OCI-LY7 (cell line): ENCODE data around the gene GATAD2A. TPM values are rescaled to one million over a fixed set of nuclear protein-coding genes. Genes with fewer than 3 reads are reported as not detected.

Experiments used
- BruUV-seq: library from RNA; stranded (reverse); fragments of 400-500 nt; replicated peaks from 2 replicates; lab custom pipeline; 2021; lab: Mats Ljungman, UMichigan
- CTCF ChIA-PET: fragments of 300-600 bp; sonication (Branson Sonifier 250); formaldehyde crosslinking; loops from one replicate; lab custom pipeline; 2022; ENCODE audit warnings: antibody characterized with exemption; ENCODE audit not compliant: unreplicated experiment; lab: Charles Lee
- POLR2A ChIA-PET: fragments of 300-600 bp; sonication (Branson Sonifier 250); formaldehyde crosslinking; loops from one replicate; lab custom pipeline; 2022; ENCODE audit warnings: antibody characterized with exemption; lab: Charles Lee
- DNase-seq: peaks from one replicate; pipeline ENCODE4 v3.0.0-alpha.2; 2015; ENCODE audit warnings: low spot score
- H2AFZ ChIP-seq: fragments of 200-600 bp; sonication (generic), shearing (Covaris generic); 2 replicates; pipeline ENCODE4 v1.6.1; 2014; ENCODE audit warnings: mild to moderate bottlenecking, antibody characterized with exemption, low read length, moderate library complexity
- H3K27ac ChIP-seq: fragments of 200-600 bp; sonication (generic); 2 replicates; pipeline ENCODE4 v1.5.1; 2014; ENCODE audit warnings: mixed run types, low read depth, mild to moderate bottlenecking, moderate library complexity, low read length, inconsistent platforms; ENCODE audit not compliant: poor library complexity, severe bottlenecking
- H3K36me3 ChIP-seq: fragments of 200-600 bp; sonication (generic); 2 replicates; pipeline ENCODE4 v1.6.1; 2014; ENCODE audit warnings: mild to moderate bottlenecking, antibody characterized with exemption, low read length, moderate library complexity, mixed read lengths; ENCODE audit not compliant: insufficient read depth
- H3K4me1 ChIP-seq: fragments of 200-600 bp; sonication (generic); 2 replicates; pipeline ENCODE4 v1.5.1; 2014; ENCODE audit warnings: mild to moderate bottlenecking, low read length; ENCODE audit not compliant: insufficient read depth, poor library complexity, severe bottlenecking
- H3K4me2 ChIP-seq: fragments of 200-600 bp; sonication (generic); 2 replicates; pipeline ENCODE4 v1.6.1; 2014; ENCODE audit warnings: mild to moderate bottlenecking, low read length
- H3K4me3 ChIP-seq: fragments of 200-600 bp; sonication (generic); 2 replicates; pipeline ENCODE4 v1.5.1; 2014; ENCODE audit warnings: mild to moderate bottlenecking, low read depth, low read length; ENCODE audit not compliant: poor library complexity, severe bottlenecking
- H3K79me2 ChIP-seq: fragments of 200-600 bp; sonication (generic); 2 replicates; pipeline ENCODE4 v1.6.1; 2016; ENCODE audit warnings: low read depth, mild to moderate bottlenecking, low read length, moderate library complexity, mixed read lengths; ENCODE audit not compliant: insufficient read depth
- H3K9me2 ChIP-seq: fragments of 200-600 bp; sonication (generic); 2 replicates; pipeline ENCODE4 v1.6.1; 2016; ENCODE audit warnings: mild to moderate bottlenecking, low read length, mixed read lengths; ENCODE audit not compliant: insufficient read depth
- H3K9me3 ChIP-seq: fragments of 200-600 bp; sonication (generic); 2 replicates; pipeline ENCODE4 v1.6.1; 2014; ENCODE audit warnings: mild to moderate bottlenecking, mixed run types, low read length, mixed read lengths
- H4K20me1 ChIP-seq: fragments of 200-600 bp; sonication (generic); 2 replicates; pipeline ENCODE4 v1.6.1; 2014; ENCODE audit warnings: mild to moderate bottlenecking, antibody characterized with exemption, low read length, moderate library complexity, mixed read lengths; ENCODE audit not compliant: insufficient read depth
- CTCF ChIP-seq: fragments of 200-600 bp; sonication (generic); conservative IDR thresholded peaks from 2 replicates; pipeline ENCODE4 v1.5.1; 2014; ENCODE audit warnings: mild to moderate bottlenecking, antibody characterized with exemption, low read length, moderate library complexity, mixed read lengths
- EZH2phosphoT487 ChIP-seq: fragments of 200-600 bp; sonication (generic); IDR thresholded peaks from 2 replicates; pipeline ENCODE4 v1.6.1; 2018; ENCODE audit warnings: low read depth, borderline replicate concordance, mild to moderate bottlenecking, mixed run types, antibody characterized with exemption, low read length, moderate library complexity, mixed read lengths
- intact Hi-C: fragments of 100-400 bp; cut with micrococcal nuclease; formaldehyde crosslinking; loops from one replicate; pipeline ENCODE4 v1.10.0; 2022; ENCODE audit not compliant: unreplicated experiment
- total RNA-seq, 2 experiments: library from RNA; depleted of rRNA in 1 of 2; stranded (reverse); fragments of >200 nt in 1 of 2; shearing (Covaris generic) in 1 of 2; gene quantifications; 2 replicates each; pipeline ENCODE4 v1.2.3, GENCODE V29; 2014 to 2022

The GATAD2A gene
- total RNA-seq, 2 experiments from 2014 or later = 62.8 to 156 TPM

DNA sequence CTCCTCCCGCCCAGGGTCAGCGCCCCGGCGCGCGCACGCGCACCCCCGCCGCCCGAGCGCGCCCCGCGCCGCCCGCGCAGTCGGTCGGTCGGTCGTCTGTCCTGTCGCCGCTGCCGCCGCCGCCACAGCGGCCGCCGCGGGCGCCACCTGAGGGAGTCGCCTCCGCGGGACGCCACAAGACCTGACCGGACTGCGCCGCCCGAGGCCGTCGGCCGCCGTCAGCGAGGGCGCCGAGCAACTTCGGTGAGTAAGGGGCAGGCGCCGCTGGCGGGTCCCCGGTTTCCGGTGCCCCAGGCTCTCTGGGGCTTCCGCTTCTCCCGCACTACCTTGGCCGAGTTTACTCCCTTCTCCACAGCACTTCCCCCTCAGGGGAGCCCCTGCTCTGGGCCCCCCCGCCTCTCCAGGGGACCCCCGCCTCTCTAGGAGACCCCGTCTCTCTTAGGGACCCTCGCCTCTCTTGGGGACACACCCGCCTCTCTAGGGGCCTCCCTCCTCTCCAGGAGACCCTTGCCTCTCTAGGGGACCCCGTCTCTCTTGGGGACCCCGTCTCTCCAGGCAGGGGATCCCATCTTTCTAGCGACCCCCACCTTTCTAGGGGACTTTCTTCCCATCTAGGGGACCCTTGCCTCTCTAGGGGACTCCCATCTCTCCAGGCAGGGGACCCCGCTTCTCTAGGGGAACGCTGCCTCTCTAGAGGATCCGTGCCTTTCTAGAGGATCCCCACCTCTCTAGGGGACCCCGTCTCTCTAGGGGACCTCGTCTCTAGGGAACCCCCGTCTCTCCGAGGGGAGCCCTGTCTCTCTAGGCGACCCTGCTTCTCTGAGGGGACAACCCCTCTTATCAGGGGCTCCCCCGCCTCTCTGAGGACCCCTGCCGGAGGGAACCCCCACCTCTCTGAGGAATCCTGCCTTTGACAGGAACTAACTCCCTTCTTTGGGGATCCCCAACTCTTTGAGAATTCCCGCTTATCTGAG lies 19.3 kb upstream of the GATAD2A start:
- Histone ChIP-seq H4K20me1 (peaks cover 6% of the 10 kb centered on the region; the same call in 1 of the 2 replicates), H3K4me3 (peak overlapping the region; percentile 94), H3K4me2 (peak overlapping the region; percentile 98), H3K9me3 (no peaks in the 10 kb centered on the region), H3K27ac (peak overlapping the region; percentile 72), H3K36me3 (no peaks in the 10 kb centered on the region), H3K79me2 (peaks cover 47% of the 10 kb centered on the region; the same call in 1 of the 2 replicates), H3K4me1 (peaks cover 54% of the 10 kb centered on the region), H3K9me2 (no peaks in the 10 kb centered on the region), H2AFZ (peak overlapping the region; percentile 7; the same call in 1 of the 2 replicates)
- ChIA-PET POLR2A (interaction anchor here (0.6 to 1.5 kb wide), 4 partner anchors 12 to 56 kb away, joined by 4 to 8 read pairs (median 6); partner anchors contain the start of gene GATAD2A), CTCF (no interaction called here)
- intact Hi-C loops = loop anchor here (1.0 to 5.0 kb wide), 4 partner anchors 13 to 106 kb away; partner anchors contain the start of gene GATAD2A
- TF ChIP-seq CTCF (peak; percentile 63), EZH2phosphoT487 (no peak)
- no TSS peak for BruUV-seq
- peak; percentile 77 for DNase-seq

GRCh38 chr19:19387108-19387507 lies 18.4 kb upstream of the GATAD2A start:
- POLR2A ChIA-PET = no interaction called here
- intact Hi-C loops = loop anchor here (5.0 kb wide), 1 partner anchor 105 kb away; no protein-coding TSS in a partner anchor
- Histone ChIP-seq H2AFZ (no peak overlapping the region), H3K9me2 (no peaks in the 10 kb centered on the region), H3K9me3 (no peaks in the 10 kb centered on the region), H4K20me1 (peaks cover 6% of the 10 kb centered on the region; the same call in 1 of the 2 replicates), H3K4me2 (peak overlapping the region; percentile 98), H3K79me2 (peaks cover 55% of the 10 kb centered on the region), H3K4me1 (peaks cover 52% of the 10 kb centered on the region), H3K36me3 (no peaks in the 10 kb centered on the region), H3K27ac (no peak overlapping the region), H3K4me3 (peak overlapping the region; percentile 94)
- CTCF ChIA-PET = no interaction called here
- no TSS peak for BruUV-seq
- no peak for DNase-seq
- no peak for TF ChIP-seq EZH2phosphoT487
- no peak for TF ChIP-seq CTCF
